Measurements from ENCODE around the gene MAP7D3.
A peak's percentile ranks its signal among the peaks of the same experiment; 100 is the strongest.
"Not testable (repeated sequence)": the region's sequence is repeated elsewhere in the genome, so short reads cannot be mapped to it uniquely, and the experiment has no call there.

Gene MAP7D3

DNA sequence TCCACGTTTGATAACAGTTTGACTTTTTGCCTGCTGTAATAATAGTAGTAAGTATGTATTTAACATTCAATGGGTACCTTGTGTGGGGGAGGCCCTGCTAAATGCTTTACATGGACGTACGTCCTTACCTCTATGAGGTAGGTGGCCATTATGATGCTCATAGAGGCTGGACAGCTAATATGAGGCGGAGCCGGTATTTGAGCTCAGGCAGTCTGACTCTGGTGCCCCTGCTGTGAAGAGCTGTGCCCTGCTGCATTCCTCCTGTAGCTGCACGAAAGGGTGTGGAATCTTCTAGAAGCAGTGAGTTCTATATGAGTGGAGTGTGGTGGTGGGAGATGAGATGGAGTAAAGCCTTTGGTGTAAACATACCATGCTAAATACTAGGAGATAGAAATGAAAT lies 83.2 kb downstream of the MAP7D3 start:
- not testable (repeated sequence) for H3K9ac ChIP-seq (ENCODE audit: low read length); H3K4me3 ChIP-seq (ENCODE audit: low read length); H3K27me3 ChIP-seq (ENCODE audit: control insufficient read depth, insufficient read depth, low read length); H3K36me3 ChIP-seq (ENCODE audit: control insufficient read depth, insufficient read depth, low read length)
- peak overlapping the region; percentile 83 for H3K27ac ChIP-seq (ENCODE audit: low read depth, low read length)
- H3K4me1 ChIP-seq (ENCODE audit: control insufficient read depth, insufficient read depth, low read length): peaks cover 49% of the 10 kb centered on the region

GRCh38 chrX:136166221-136166855 lies 84.9 kb downstream of the MAP7D3 start:
- Histone ChIP-seq H3K4me1 (ENCODE audit: control insufficient read depth, insufficient read depth, low read length) (peaks cover 44% of the 10 kb centered on the region), H3K27me3 (ENCODE audit: control insufficient read depth, insufficient read depth, low read length) (peaks cover 2% of the 10 kb centered on the region), H3K27ac (ENCODE audit: low read depth, low read length) (peak overlapping the region; percentile 83), H3K4me3 (ENCODE audit: low read length) (no peak overlapping the region), H3K9ac (ENCODE audit: low read length) (no peak overlapping the region), H3K36me3 (ENCODE audit: control insufficient read depth, insufficient read depth, low read length) (peaks cover 3% of the 10 kb centered on the region)

GRCh38 chrX:136165406-136165805 lies 85.8 kb downstream of the MAP7D3 start:
- no peaks in the 10 kb centered on the region for H3K36me3 ChIP-seq (ENCODE audit: control insufficient read depth, insufficient read depth, low read length)
- no peaks in the 10 kb centered on the region for H3K27me3 ChIP-seq (ENCODE audit: control insufficient read depth, insufficient read depth, low read length)
- peaks cover 37% of the 10 kb centered on the region for H3K4me1 ChIP-seq (ENCODE audit: control insufficient read depth, insufficient read depth, low read length)
- H3K9ac ChIP-seq (ENCODE audit: low read length): no peak overlapping the region
- H3K27ac ChIP-seq (ENCODE audit: low read depth, low read length): peak overlapping the region; percentile 83
- H3K4me3 ChIP-seq (ENCODE audit: low read length): no peak overlapping the region

DNA sequence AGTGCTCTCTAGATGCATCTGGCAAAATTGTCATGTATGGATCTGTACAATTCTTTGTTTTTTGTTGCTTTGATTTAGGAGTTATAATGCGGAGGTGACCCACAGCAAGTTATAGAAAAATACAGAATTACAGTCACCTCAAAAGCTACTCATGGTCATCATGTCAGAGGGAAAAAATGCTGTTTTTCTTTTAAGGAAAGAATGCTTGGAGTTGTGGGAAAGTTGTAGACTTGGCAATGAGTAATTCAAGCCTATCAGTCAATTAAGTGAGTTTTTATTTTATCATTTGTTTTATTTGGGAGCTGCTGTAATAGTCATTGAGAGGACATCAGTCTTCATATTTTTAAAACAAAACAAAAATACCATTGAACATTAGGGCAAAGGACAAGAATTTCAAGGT lies 87.5 kb downstream of the MAP7D3 start:
- Histone ChIP-seq H3K4me1 (ENCODE audit: control insufficient read depth, insufficient read depth, low read length) (peaks cover 26% of the 10 kb centered on the region), H3K27me3 (ENCODE audit: control insufficient read depth, insufficient read depth, low read length) (peaks cover 3% of the 10 kb centered on the region), H3K9ac (ENCODE audit: low read length) (no peak overlapping the region), H3K4me3 (ENCODE audit: low read length) (no peak overlapping the region), H3K36me3 (ENCODE audit: control insufficient read depth, insufficient read depth, low read length) (no peaks in the 10 kb centered on the region), H3K27ac (ENCODE audit: low read depth, low read length) (peak overlapping the region; percentile 16)

Measured in rectal smooth muscle tissue (tissue), 1 donor.